Bronchial epithelial cell (primary cell): ENCODE results near the gene FBLN5. TPM values are rescaled to one million over a fixed set of nuclear protein-coding genes. Genes with fewer than 3 reads are reported as not detected.
A peak's percentile ranks its signal among the peaks of the same experiment; 100 is the strongest.

Experiments used
- DNase-seq: peaks from one replicate; pipeline ENCODE4 v3.0.0-alpha.2; 2010; ENCODE audit warnings: low read depth
- FAIRE-seq: peaks from 2 replicates; lab custom pipeline; 2011; peaks lifted over from hg19 to GRCh38; lab: Jason Lieb, UNC
- H3K27me3 ChIP-seq: 2 replicates; pipeline ENCODE4 v1.5.1; 2011; ENCODE audit warnings: low read length; ENCODE audit not compliant: control insufficient read depth, insufficient read depth
- H3K36me3 ChIP-seq: 2 replicates; pipeline ENCODE4 v1.5.1; 2011; ENCODE audit warnings: low read length; ENCODE audit not compliant: control insufficient read depth, insufficient read depth
- H3K4me3 ChIP-seq: 2 replicates; pipeline ENCODE4 v1.5.1; 2011; ENCODE audit warnings: mild to moderate bottlenecking, low read depth, low read length, control low read depth
- CTCF ChIP-seq: IDR thresholded peaks from 2 replicates; pipeline ENCODE4 v1.5.1; 2011; ENCODE audit warnings: mild to moderate bottlenecking, moderate library complexity, low read length, control low read depth, inconsistent platforms; ENCODE audit not compliant: insufficient read depth, severe bottlenecking
- total RNA-seq: library from RNA; depleted of rRNA; stranded (reverse); fragments of >200 nt; gene quantifications from 2 replicates; pipeline ENCODE4 v1.2.1, GENCODE V29; 2014

Gene FBLN5
- total RNA-seq, 1 donor from 2014 or later, result 0.26 TPM

GRCh38 chr14:91866061-91866460, 81.4 kb downstream of the FBLN5 start:
- no peak for DNase-seq
- no peak overlapping the region for H3K4me3 ChIP-seq
- FAIRE-seq, result no peak
- H3K36me3 ChIP-seq, result no peaks in the 10 kb centered on the region
- no peaks in the 10 kb centered on the region for H3K27me3 ChIP-seq
- no peak for TF ChIP-seq CTCF

GRCh38 chr14:91862417-91862816, 85.1 kb downstream of the FBLN5 start:
- H3K4me3 ChIP-seq, result no peak overlapping the region
- no peak for TF ChIP-seq CTCF
- no peak for DNase-seq
- FAIRE-seq, result no peak
- H3K36me3 ChIP-seq, result no peaks in the 10 kb centered on the region
- H3K27me3 ChIP-seq, result no peaks in the 10 kb centered on the region

GRCh38 chr14:91861091-91861490, 86.4 kb downstream of the FBLN5 start:
- Histone ChIP-seq H3K4me3 (no peak overlapping the region), H3K36me3 (no peaks in the 10 kb centered on the region), H3K27me3 (no peaks in the 10 kb centered on the region)
- TF ChIP-seq CTCF, result no peak
- no peak for FAIRE-seq
- DNase-seq, result no peak

GRCh38 chr14:91860238-91860637, 87.3 kb downstream of the FBLN5 start:
- DNase-seq (no peak), FAIRE-seq (no peak)
- no peak for TF ChIP-seq CTCF
- no peak overlapping the region for H3K4me3 ChIP-seq
- H3K36me3 ChIP-seq, result no peaks in the 10 kb centered on the region
- no peaks in the 10 kb centered on the region for H3K27me3 ChIP-seq

- peak; percentile 4 for TF ChIP-seq CTCF
- FAIRE-seq, result no peak
- DNase-seq, result peak; percentile 58
Observed at GRCh38 chr14:91858536-91859275, 88.8 kb downstream of the FBLN5 start.

GRCh38 chr14:91857614-91858013, 89.9 kb downstream of the FBLN5 start:
- FAIRE-seq, result no peak
- Histone ChIP-seq H3K36me3 (no peaks in the 10 kb centered on the region), H3K27me3 (peaks cover 2% of the 10 kb centered on the region), H3K4me3 (no peak overlapping the region)
- no peak for DNase-seq
- TF ChIP-seq CTCF, result no peak

More at GRCh38 chr14:91858536-91859275, 88.8 kb downstream of the FBLN5 start:
- no peak overlapping the region for H3K4me3 ChIP-seq
- H3K36me3 ChIP-seq, result no peaks in the 10 kb centered on the region
- H3K27me3 ChIP-seq, result peaks cover 2% of the 10 kb centered on the region
